K562 (cell line): Measurements from ENCODE around the gene PLIN5. TPM values are rescaled to one million over a fixed set of nuclear protein-coding genes. Genes with fewer than 3 reads are reported as not detected.

Experiments
- ATAC-seq: fragments of 200-7000 bp; cut with Tn5 transposase; 3 replicates; pipeline ENCODE4 v1.9.1; 2020; ENCODE audit warnings: moderate library complexity
- BruUV-seq: library from RNA; stranded (reverse); fragments of 400-500 nt; replicated peaks from 2 replicates; lab custom pipeline; 2021; lab: Mats Ljungman, UMichigan
- CTCF ChIA-PET: fragments of 300-600 bp; formaldehyde crosslinking; extraction: SDS; loops from one replicate; lab custom pipeline; 2021; ENCODE audit warnings: low intra/inter-chr PET ratio; lab: Yijun Ruan, JAX
- POLR2A ChIA-PET: fragments of 300-600, 350-650 bp; sonication (Branson Sonifier 250); formaldehyde crosslinking; extraction: SDS; loops from one replicate; lab custom pipeline; 2021; ENCODE audit warnings: antibody characterized with exemption, inconsistent platforms; lab: Yijun Ruan, JAX
- DNase-seq, 4 experiments: peaks; one replicate each; pipeline versions ENCODE4 v3.0.0 to v3.0.0-alpha.2; 2011 to 2018; ENCODE audit warnings: low spot score in 3 of 4, mixed read lengths in 3 of 4; ENCODE audit errors: extremely low read depth in 1 of 4
- FAIRE-seq: peaks from 2 replicates; lab custom pipeline; 2011; peaks lifted over from hg19 to GRCh38; lab: Jason Lieb, UNC
- H2AFZ ChIP-seq: 2 replicates; pipeline ENCODE4 v1.6.0; 2011; ENCODE audit warnings: low read depth, low read length, control low read depth, inconsistent platforms
- H3K27ac ChIP-seq: fragments of 200-600 bp; 3 replicates; pipeline ENCODE4 v1.8.0; 2011; ENCODE audit warnings: low read depth, mild to moderate bottlenecking, control low read depth, inconsistent platforms, low read length, moderate library complexity, mixed read lengths; ENCODE audit errors: extremely low read depth
- H3K27me3 ChIP-seq, 2 experiments: fragments of 300-600 bp in 1 of 2; 2 replicates in 1 of 2; 3 replicates in 1 of 2; pipeline versions ENCODE4 v1.6.0 to v1.8.0; 2011; ENCODE audit warnings: inconsistent platforms in 2 of 2, low read length in 2 of 2, mild to moderate bottlenecking in 1 of 2, mixed read lengths in 1 of 2, moderate library complexity in 1 of 2; ENCODE audit not compliant: control insufficient read depth in 2 of 2, insufficient read depth in 2 of 2
- H3K36me3 ChIP-seq: fragments of 300-600 bp; 3 replicates; pipeline ENCODE4 v1.8.0; 2011; ENCODE audit warnings: mild to moderate bottlenecking, low read length, inconsistent platforms; ENCODE audit not compliant: control insufficient read depth, insufficient read depth
- H3K4me1 ChIP-seq, 2 experiments: fragments of 200-600 bp in 1 of 2; replicated peaks in 1 of 2; 2 replicates in 1 of 2; 3 replicates in 1 of 2; pipeline versions ENCODE4 v1.5.1 to v1.8.0; 2011; ENCODE audit warnings: inconsistent platforms in 2 of 2, low read length in 2 of 2, mild to moderate bottlenecking in 1 of 2, mixed read lengths in 1 of 2, moderate library complexity in 1 of 2; ENCODE audit not compliant: control insufficient read depth in 2 of 2, insufficient read depth in 2 of 2
- H3K4me2 ChIP-seq: 2 replicates; pipeline ENCODE4 v1.6.1; 2011; ENCODE audit warnings: low read length, control low read depth, inconsistent platforms, mixed read lengths; ENCODE audit not compliant: insufficient read depth
- H3K4me3 ChIP-seq: fragments of 200-600 bp; sonication (generic), shearing (Covaris generic); 2 replicates; pipeline ENCODE4 v1.5.1; 2016; ENCODE audit warnings: control low read depth, inconsistent platforms
- H3K79me2 ChIP-seq: fragments of 200-600 bp; 3 replicates; pipeline ENCODE4 v1.8.0; 2011; ENCODE audit warnings: low read length, inconsistent platforms; ENCODE audit not compliant: control insufficient read depth, insufficient read depth
- H3K9ac ChIP-seq, 2 experiments: 2 replicates each; pipeline versions ENCODE4 v1.6.0 to v1.6.1; 2011; ENCODE audit warnings: low read depth in 2 of 2, low read length in 2 of 2, control low read depth in 1 of 2, inconsistent platforms in 1 of 2, mild to moderate bottlenecking in 1 of 2, mixed read lengths in 1 of 2; ENCODE audit not compliant: insufficient read depth in 1 of 2
- H3K9me1 ChIP-seq: one replicate; pipeline ENCODE4 v1.6.0; 2011; ENCODE audit warnings: inconsistent platforms, mild to moderate bottlenecking, low read length, moderate library complexity; ENCODE audit not compliant: control insufficient read depth, insufficient read depth
- H3K9me3 ChIP-seq: replicated peaks from 2 replicates; pipeline ENCODE4 v1.5.1; 2011; ENCODE audit warnings: low read depth, low read length, inconsistent platforms; ENCODE audit not compliant: control insufficient read depth, insufficient read depth
- H4K20me1 ChIP-seq: replicated peaks from 2 replicates; pipeline ENCODE4 v1.6.1; 2011; ENCODE audit warnings: low read length, inconsistent platforms, mixed read lengths; ENCODE audit not compliant: control insufficient read depth, insufficient read depth
- SPI1 ChIP-seq: IDR thresholded peaks from 2 replicates; pipeline ENCODE4 v1.6.1; 2011; ENCODE audit warnings: low read depth, low read length, control low read depth, borderline replicate concordance
- TFAP4 ChIP-seq: sonication (generic); formaldehyde crosslinking; IDR thresholded peaks from 2 replicates; pipeline ENCODE4 v1.8.0; 2022; ENCODE audit warnings: missing genetic modification reagents, mild to moderate bottlenecking, moderate library complexity, borderline replicate concordance
- ZFP30 ChIP-seq: fragments of 250-450 bp; sonication (Bioruptor Pico); IDR thresholded peaks from 2 replicates; pipeline ENCODE4 v1.8.0; 2022; ENCODE audit warnings: moderate library complexity, mild to moderate bottlenecking, inconsistent platforms, borderline replicate concordance
- WGBS: fragments of 100-300 bp; shearing (Covaris generic); methylation state at CpG from one replicate; pipeline ENCODE4 v1.1.6; 2016; ENCODE audit warnings: low coverage, mixed read lengths; ENCODE audit not compliant: insufficient coverage; ENCODE audit errors: missing lambda C conversion rate; 5-methylcytosine and 5-hydroxymethylcytosine counted together
- in situ Hi-C: fragments of 300-500 bp; cut with MboI; formaldehyde crosslinking; loops from 4 replicates; pipeline ENCODE4 v1.15.0; 2018; ENCODE audit warnings: inconsistent platforms, mixed read lengths
- intact Hi-C: fragments of 100-400 bp; cut with micrococcal nuclease; formaldehyde crosslinking; loops from 2 replicates; pipeline ENCODE4 v1.14.2; 2022
- polyA plus RNA-seq, 8 experiments: library from polyadenylated mRNA; depleted of rRNA in 4 of 8; stranded (reverse) in 5 of 8; unstranded in 3 of 8; fragments of >200 nt; fragmentation: Nextera tagmentation in 2 of 8; fragmentation: Illumina TruSeq in 1 of 8; extraction: Ambion mirVana in 2 of 8; extraction: Trizol in 1 of 8; gene quantifications; 2 replicates each; pipeline versions ENCODE4 v1.2.1 to v1.2.3, GENCODE V29; 2011 to 2014; ENCODE audit warnings: inconsistent platforms in 1 of 8, missing spikeins in 1 of 8
- total RNA-seq, 7 experiments: library from RNA; depleted of rRNA in 6 of 7; stranded (reverse); fragments of >200 nt in 6 of 7; fragmentation: Illumina TruSeq in 2 of 7; extraction: Trizol in 2 of 7; gene quantifications; 2 replicates each; pipeline versions ENCODE4 v1.2.1 to v1.2.3, GENCODE V29; 2011 to 2021; ENCODE audit warnings: low replicate concordance in 1 of 7

PLIN5 gene
- total and polyA plus RNA-seq, 9 of the 15 experiments (the other 6 are each of a cell fraction or from before 2014, with no cell fraction given) = 0.04 to 1.3 (median 0.50) TPM

- CTCF ChIA-PET = no interaction called here
These were observed 33.9 kb upstream of the PLIN5 start for GRCh38 chr19:4568886-4569285.

More at GRCh38 chr19:4568886-4569285, 33.9 kb upstream of the PLIN5 start:
- intact Hi-C loops (no loop called here), in situ Hi-C loops (no loop called here)
- H4K20me1 ChIP-seq = no peaks in the 10 kb centered on the region; the same call in 1 of the 2 replicates
- POLR2A ChIA-PET = interaction anchor here (0.7 to 2.0 kb wide), 2 partner anchors 13 to 14 kb away, joined by 3 to 6 read pairs; no protein-coding TSS in a partner anchor
- H3K4me2 ChIP-seq = no peak overlapping the region
- no peaks in the 10 kb centered on the region for H3K36me3 ChIP-seq
- H2AFZ ChIP-seq = no peak overlapping the region
- no peak for FAIRE-seq
- H3K27ac ChIP-seq = no peak overlapping the region
- no peak overlapping the region for H3K4me3 ChIP-seq
- no peaks in the 10 kb centered on the region for H3K79me2 ChIP-seq
- H3K4me1 ChIP-seq = peaks cover 2 to 22% of the 10 kb centered on the region in 2 experiments; a peak in 3 of 5 replicates
- BruUV-seq = no TSS peak
- H3K9ac ChIP-seq = no peak overlapping the region
- H3K9me1 ChIP-seq = peaks cover 2% of the 10 kb centered on the region
- 26% methylated on average over 7 of the region's 7 CpGs for WGBS
- TF ChIP-seq SPI1 = peak; percentile 63; the same call in 1 of the 2 replicates
- peak; percentile 75 for TF ChIP-seq TFAP4 (CRISPR knock-in tag)
- TF ChIP-seq ZFP30 = no peak
- H3K27me3 ChIP-seq = no peaks in the 10 kb centered on the region
- no peak for DNase-seq
- no peak for ATAC-seq
- H3K9me3 ChIP-seq = no peaks in the 10 kb centered on the region
